ENCODE measurements around the gene NFASC.

NFASC gene

DNA sequence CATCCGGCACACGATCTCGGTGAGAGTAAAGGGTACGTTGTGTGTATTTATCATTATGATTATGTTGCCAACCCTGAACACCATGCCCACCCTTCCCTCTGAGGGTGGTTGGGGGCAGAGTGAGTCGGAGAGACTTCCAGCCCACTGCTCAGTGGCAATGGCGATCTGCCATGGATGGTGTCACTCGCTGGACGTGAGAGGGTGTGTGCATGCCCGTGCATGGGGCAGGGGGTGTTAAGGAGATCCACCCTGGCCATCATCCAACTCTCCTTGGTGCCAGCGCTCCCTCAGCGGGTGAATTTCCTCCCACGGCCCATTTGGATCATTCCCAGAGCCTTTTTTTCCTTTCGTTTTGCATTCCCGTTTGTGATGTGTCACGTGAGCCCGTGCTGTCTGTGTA is 98.3 kb downstream of the NFASC start:
- TF ChIP-seq SIN3A (IDR thresholded peaks at IDR 0.05; ENCODE audit: borderline replicate concordance, insufficient read depth, low read length) = no peak
- no peak for TF ChIP-seq POLR2AphosphoS5 (IDR thresholded peaks at IDR 0.05; ENCODE audit: low read depth, low read length)
- no peak for TF ChIP-seq TAF1 (IDR thresholded peaks at IDR 0.05; ENCODE audit: borderline replicate concordance, insufficient read depth, low read length)
- TF ChIP-seq REST (IDR thresholded peaks at IDR 0.05; ENCODE audit: insufficient read depth in 1 of 2, low read depth in 2 of 2, low read length in 2 of 2) = no peak
- no peak for TF ChIP-seq FOXP2 (optimal IDR thresholded peaks at IDR 0.05; ENCODE audit: borderline replicate concordance, extremely low read depth, extremely low read length, insufficient read depth)

GRCh38 chr1:204970937-204971336 is 100.3 kb downstream of the NFASC start:
- TF ChIP-seq SIN3A (IDR thresholded peaks at IDR 0.05; ENCODE audit: borderline replicate concordance, insufficient read depth, low read length) (no peak), POLR2AphosphoS5 (IDR thresholded peaks at IDR 0.05; ENCODE audit: low read depth, low read length) (no peak), REST (IDR thresholded peaks at IDR 0.05; ENCODE audit: insufficient read depth in 1 of 2, low read depth in 2 of 2, low read length in 2 of 2) (no peak), TAF1 (IDR thresholded peaks at IDR 0.05; ENCODE audit: borderline replicate concordance, insufficient read depth, low read length) (no peak), FOXP2 (optimal IDR thresholded peaks at IDR 0.05; ENCODE audit: borderline replicate concordance, extremely low read depth, extremely low read length, insufficient read depth) (no peak)

- TF ChIP-seq SIN3A (IDR thresholded peaks at IDR 0.05; ENCODE audit: borderline replicate concordance, insufficient read depth, low read length) (no peak), FOXP2 (optimal IDR thresholded peaks at IDR 0.05; ENCODE audit: borderline replicate concordance, extremely low read depth, extremely low read length, insufficient read depth) (no peak), REST (IDR thresholded peaks at IDR 0.05; ENCODE audit: insufficient read depth in 1 of 2, low read depth in 2 of 2, low read length in 2 of 2) (no peak), TAF1 (IDR thresholded peaks at IDR 0.05; ENCODE audit: borderline replicate concordance, insufficient read depth, low read length) (no peak), POLR2AphosphoS5 (IDR thresholded peaks at IDR 0.05; ENCODE audit: low read depth, low read length) (no peak)
Measured at GRCh38 chr1:204971517-204972336, 101.1 kb downstream of the NFASC start.

GRCh38 chr1:204972426-204972825 is 101.8 kb downstream of the NFASC start:
- no peak for TF ChIP-seq FOXP2 (optimal IDR thresholded peaks at IDR 0.05; ENCODE audit: borderline replicate concordance, extremely low read depth, extremely low read length, insufficient read depth)
- no peak for TF ChIP-seq TAF1 (IDR thresholded peaks at IDR 0.05; ENCODE audit: borderline replicate concordance, insufficient read depth, low read length)
- TF ChIP-seq REST (IDR thresholded peaks at IDR 0.05; ENCODE audit: insufficient read depth in 1 of 2, low read depth in 2 of 2, low read length in 2 of 2) = no peak
- TF ChIP-seq SIN3A (IDR thresholded peaks at IDR 0.05; ENCODE audit: borderline replicate concordance, insufficient read depth, low read length) = no peak
- no peak for TF ChIP-seq POLR2AphosphoS5 (IDR thresholded peaks at IDR 0.05; ENCODE audit: low read depth, low read length)
